Lung (tissue), 12 donors: Measurements from ENCODE around the gene ZNF362. TPM values are rescaled to one million over a fixed set of nuclear protein-coding genes. Genes with fewer than 3 reads are reported as not detected.

ENCODE experiments used
- ATAC-seq: fragments of 200-7000 bp; cut with Tn5 transposase; one replicate; pipeline ENCODE4 v1.9.1; 2020; ENCODE audit warnings: moderate number of reproducible peaks; ENCODE audit not compliant: insufficient read depth, low FRiP score
- DNase-seq, 3 donors: peaks; one replicate each; pipeline ENCODE4 v3.0.0-alpha.2; 2013 to 2017
- H3K27ac ChIP-seq, 2 donors: one replicate each; pipeline ENCODE4 v1.5.1; 2013; ENCODE audit warnings: mild to moderate bottlenecking in 2 of 2, moderate library complexity in 2 of 2, control low read depth in 1 of 2, inconsistent platforms in 1 of 2, low read depth in 1 of 2, low read length in 1 of 2
- H3K27me3 ChIP-seq, 3 donors: one replicate each; pipeline ENCODE4 v1.5.1; 2013; ENCODE audit warnings: low read length in 2 of 3; ENCODE audit not compliant: control insufficient read depth in 3 of 3, insufficient read depth in 3 of 3
- H3K36me3 ChIP-seq, 4 donors: one replicate each; pipeline ENCODE4 v1.5.1; 2013; ENCODE audit warnings: low read length in 4 of 4, mild to moderate bottlenecking in 1 of 4, moderate library complexity in 1 of 4; ENCODE audit not compliant: control insufficient read depth in 4 of 4, insufficient read depth in 4 of 4
- H3K4me1 ChIP-seq, 5 donors: one replicate each; pipeline ENCODE4 v1.5.1; 2013; ENCODE audit warnings: low read length in 5 of 5, mild to moderate bottlenecking in 2 of 5, moderate library complexity in 1 of 5; ENCODE audit not compliant: control insufficient read depth in 5 of 5, insufficient read depth in 5 of 5
- H3K4me3 ChIP-seq: one replicate; pipeline ENCODE4 v1.5.1; 2013; ENCODE audit warnings: mild to moderate bottlenecking, control low read depth, moderate library complexity
- H3K9ac ChIP-seq, 2 donors: one replicate each; pipeline ENCODE4 v1.5.1; 2013; ENCODE audit warnings: low read length in 2 of 2, control low read depth in 1 of 2; ENCODE audit not compliant: insufficient read depth in 1 of 2
- H3K9me3 ChIP-seq, 4 donors: one replicate each; pipeline ENCODE4 v1.5.1; 2013; ENCODE audit warnings: low read length in 3 of 4, mild to moderate bottlenecking in 1 of 4, moderate library complexity in 1 of 4; ENCODE audit not compliant: control insufficient read depth in 4 of 4, insufficient read depth in 3 of 4
- WGBS, 2 donors: extraction: QIAGEN DNeasy Blood & Tissue Kit; methylation state at CpG; one replicate each; pipeline ENCODE4 v1.1.7; 2013; 5-methylcytosine and 5-hydroxymethylcytosine counted together
- polyA plus RNA-seq, 2 donors: library from polyadenylated mRNA; stranded (reverse); fragments of 200-250 nt; gene quantifications; one replicate each; pipeline ENCODE4 v1.2.1, GENCODE V29; 2013
- total RNA-seq, 2 donors: library from RNA; depleted of rRNA in 1 of 2; stranded (reverse); fragments of >200 nt in 1 of 2; gene quantifications; one replicate each; pipeline ENCODE4 v1.2.1, GENCODE V29; 2014 to 2021
- TF ChIP-seq, protein P1 (sequence below): IDR thresholded peaks from 2 replicates; pipeline ENCODE4 v1.5.1; 2012; ENCODE audit warnings: mild to moderate bottlenecking; ENCODE audit errors: control extremely low read depth, extremely low read depth
- donor health status: control.
- donor health status: control.
- donor health status: Bipolar disorder and iron deficiency.
- donor health status: healthy.
- donor health status: DM: yes; HTN: yes; CAD: no.

The ZNF362 gene
- total and polyA plus RNA-seq, 4 donors = 10.2 to 35.0 (median 16.5) TPM

DNA sequence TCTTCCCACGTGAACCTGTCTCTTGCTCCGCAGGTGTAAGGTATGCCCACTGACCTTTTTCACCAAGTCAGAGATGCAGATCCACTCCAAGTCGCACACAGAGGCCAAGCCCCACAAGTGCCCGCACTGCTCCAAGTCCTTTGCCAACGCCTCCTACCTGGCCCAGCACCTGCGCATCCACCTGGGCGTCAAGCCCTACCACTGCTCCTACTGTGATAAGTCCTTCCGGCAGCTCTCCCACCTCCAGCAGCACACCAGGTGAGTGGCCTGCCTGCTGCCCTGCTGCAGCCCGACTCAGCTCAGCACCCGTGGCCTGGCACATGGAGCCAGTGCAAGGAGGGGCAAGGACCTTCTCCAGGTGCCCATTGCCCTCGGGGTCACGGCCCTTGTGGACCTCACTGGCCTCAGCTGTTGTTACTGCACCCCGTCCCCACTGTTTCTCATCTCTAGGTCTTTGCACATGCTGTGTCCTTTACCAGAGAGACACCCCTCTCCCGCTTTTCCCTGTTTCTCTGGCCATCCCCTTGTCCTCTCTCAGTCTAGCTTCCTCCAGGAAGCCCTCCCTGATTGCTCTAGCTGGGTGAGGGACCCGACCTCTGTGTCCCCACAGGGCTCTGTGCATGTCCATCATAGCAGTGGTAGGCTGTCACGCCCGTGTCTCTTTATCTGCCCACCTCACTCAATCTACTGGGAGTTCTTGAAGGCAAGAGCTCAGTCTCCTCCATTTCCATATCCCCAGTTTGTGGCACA is 25.4 kb downstream of the ZNF362 start:
- Histone ChIP-seq H3K4me1 (peaks cover 0 to 2% (median 0%) of the 10 kb centered on the region in 5 donors), H3K27me3 (no peaks in the 10 kb centered on the region), H3K4me3 (no peak overlapping the region), H3K9me3 (no peaks in the 10 kb centered on the region), H3K27ac (no peak overlapping the region), H3K36me3 (peaks cover 3 to 37% (median 29%) of the 10 kb centered on the region in 4 donors), H3K9ac (no peak overlapping the region)
- TF ChIP-seq, protein P1, sequence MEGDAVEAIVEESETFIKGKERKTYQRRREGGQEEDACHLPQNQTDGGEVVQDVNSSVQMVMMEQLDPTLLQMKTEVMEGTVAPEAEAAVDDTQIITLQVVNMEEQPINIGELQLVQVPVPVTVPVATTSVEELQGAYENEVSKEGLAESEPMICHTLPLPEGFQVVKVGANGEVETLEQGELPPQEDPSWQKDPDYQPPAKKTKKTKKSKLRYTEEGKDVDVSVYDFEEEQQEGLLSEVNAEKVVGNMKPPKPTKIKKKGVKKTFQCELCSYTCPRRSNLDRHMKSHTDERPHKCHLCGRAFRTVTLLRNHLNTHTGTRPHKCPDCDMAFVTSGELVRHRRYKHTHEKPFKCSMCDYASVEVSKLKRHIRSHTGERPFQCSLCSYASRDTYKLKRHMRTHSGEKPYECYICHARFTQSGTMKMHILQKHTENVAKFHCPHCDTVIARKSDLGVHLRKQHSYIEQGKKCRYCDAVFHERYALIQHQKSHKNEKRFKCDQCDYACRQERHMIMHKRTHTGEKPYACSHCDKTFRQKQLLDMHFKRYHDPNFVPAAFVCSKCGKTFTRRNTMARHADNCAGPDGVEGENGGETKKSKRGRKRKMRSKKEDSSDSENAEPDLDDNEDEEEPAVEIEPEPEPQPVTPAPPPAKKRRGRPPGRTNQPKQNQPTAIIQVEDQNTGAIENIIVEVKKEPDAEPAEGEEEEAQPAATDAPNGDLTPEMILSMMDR = no peak
- no peak for ATAC-seq
- DNase-seq = no peak
- 97 to 98% methylated on average over 17 of the region's 17 CpGs for WGBS, 2 donors

DNA sequence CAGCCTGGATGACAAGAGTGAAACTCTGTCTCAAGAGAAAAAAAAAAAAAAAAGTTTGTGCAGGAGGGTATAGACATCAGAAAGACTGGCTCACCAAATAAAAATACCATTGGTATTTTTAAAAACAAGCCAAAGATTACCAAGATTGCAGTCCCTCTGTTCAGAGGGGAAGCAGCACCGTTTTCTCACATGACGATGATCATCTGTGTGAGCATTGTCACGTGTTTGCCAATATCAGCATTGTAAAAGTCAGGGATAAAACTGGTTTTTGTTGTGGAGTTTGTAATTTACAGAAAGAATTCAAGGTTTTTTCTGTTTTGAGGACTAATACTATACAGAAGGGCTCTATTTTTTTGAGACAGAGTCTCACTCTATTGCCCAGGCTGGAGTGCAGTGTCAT is 26.5 kb downstream of the ZNF362 start:
- no peak for DNase-seq
- no peak for ATAC-seq
- Histone ChIP-seq H3K4me1 (peaks cover 0 to 2% (median 0%) of the 10 kb centered on the region in 5 donors), H3K9ac (no peak overlapping the region), H3K4me3 (no peak overlapping the region), H3K9me3 (no peaks in the 10 kb centered on the region), H3K36me3 (peaks cover 0 to 28% (median 21%) of the 10 kb centered on the region in 4 donors), H3K27ac (no peak overlapping the region), H3K27me3 (no peaks in the 10 kb centered on the region)
- 89 to 93% methylated on average over 3 of the region's 3 CpGs for WGBS, 2 donors
- TF ChIP-seq, protein P1 = no peak

DNA sequence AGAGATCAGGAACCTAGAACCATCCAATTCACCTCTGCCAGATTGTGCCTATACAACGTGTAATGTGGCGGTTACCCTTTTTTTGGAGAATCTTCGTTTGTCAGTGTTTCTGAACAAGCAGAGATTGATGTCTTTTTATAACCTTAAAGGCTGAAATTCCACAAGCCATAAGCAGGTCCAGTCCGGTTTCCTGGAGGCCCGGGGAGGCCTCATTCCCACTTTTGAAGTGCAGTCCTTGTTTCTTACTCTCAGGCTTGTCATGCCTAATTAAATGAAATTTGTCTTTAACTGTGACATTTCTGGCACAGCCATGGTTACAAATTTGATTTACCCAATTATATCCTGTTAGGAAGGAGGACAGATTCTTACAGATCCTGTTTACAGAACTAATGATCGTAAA is 27.8 kb downstream of the ZNF362 start:
- Histone ChIP-seq H3K27me3 (no peaks in the 10 kb centered on the region), H3K4me1 (peaks cover 0 to 2% (median 2%) of the 10 kb centered on the region in 5 donors), H3K9me3 (no peaks in the 10 kb centered on the region), H3K36me3 (peaks cover 0 to 27% (median 20%) of the 10 kb centered on the region in 4 donors), H3K4me3 (no peak overlapping the region), H3K9ac (no peak overlapping the region), H3K27ac (no peak overlapping the region)
- TF ChIP-seq, protein P1 = no peak
- ATAC-seq (no peak), DNase-seq (no peak)
- 74 to 80% methylated on average over 6 of the region's 6 CpGs for WGBS, 2 donors
